Measurements from ENCODE around the gene PPFIBP2.

The PPFIBP2 gene

DNA sequence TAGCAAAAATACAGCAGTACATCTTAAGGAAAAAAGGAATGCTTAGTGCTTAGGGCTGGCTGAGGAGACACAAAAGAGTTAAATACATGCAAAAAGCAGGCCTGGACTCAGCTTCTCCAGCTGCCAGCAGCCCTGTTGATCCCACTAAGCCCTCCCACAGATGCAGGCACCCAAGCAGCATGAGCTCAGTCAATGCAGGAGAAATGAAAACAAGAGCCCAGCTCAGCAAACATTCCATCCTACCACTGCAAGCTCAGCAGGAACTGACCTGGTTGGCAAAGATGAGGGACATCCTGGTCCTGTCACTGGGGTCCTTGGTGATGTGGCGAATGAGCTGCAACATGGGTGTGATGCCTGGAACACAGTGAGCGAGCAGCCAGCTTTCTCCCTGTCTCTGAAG, 153.7 kb downstream of the PPFIBP2 start:
- Mint-ChIP-seq H3K9me3 (no peaks in the 10 kb centered on the region), H3K4me3 (no peak overlapping the region), H3K27me3 (peaks cover 15% of the 10 kb centered on the region), H3K27ac (no peak overlapping the region), H3K36me3 (peaks cover 3% of the 10 kb centered on the region), H3K4me1 (no peaks in the 10 kb centered on the region)
- DNase-seq = no peak
- CTCF ChIA-PET = interaction anchor here (1.1 kb wide), 1 partner anchor 24 kb away, joined by 4 read pairs; no protein-coding TSS in a partner anchor

DNA sequence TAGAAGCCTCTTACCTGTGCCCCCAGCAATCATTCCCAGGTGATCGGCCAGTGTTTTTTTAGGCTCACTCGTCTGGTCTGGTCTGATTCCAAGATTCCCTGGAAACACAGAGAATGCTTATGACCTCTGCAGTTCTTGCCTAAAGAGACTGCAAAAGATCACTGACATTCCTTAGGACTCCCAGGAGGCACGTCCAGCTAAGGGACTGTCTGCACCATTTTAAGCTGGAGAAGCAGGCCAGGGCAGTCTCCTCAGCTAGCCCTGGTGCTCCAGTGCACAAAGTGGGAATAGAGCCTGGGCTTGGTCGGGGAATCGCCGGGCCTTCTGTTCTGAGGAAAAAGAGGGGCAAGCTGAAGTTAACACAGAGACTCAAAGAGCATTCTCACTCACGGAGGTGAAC, 154.7 kb downstream of the PPFIBP2 start:
- Mint-ChIP-seq H3K36me3 (peaks cover 3% of the 10 kb centered on the region), H3K27me3 (peaks cover 25% of the 10 kb centered on the region), H3K4me1 (peaks cover 3% of the 10 kb centered on the region), H3K27ac (no peak overlapping the region), H3K4me3 (no peak overlapping the region), H3K9me3 (no peaks in the 10 kb centered on the region)
- no peak for DNase-seq
- CTCF ChIA-PET = no interaction called here

DNA sequence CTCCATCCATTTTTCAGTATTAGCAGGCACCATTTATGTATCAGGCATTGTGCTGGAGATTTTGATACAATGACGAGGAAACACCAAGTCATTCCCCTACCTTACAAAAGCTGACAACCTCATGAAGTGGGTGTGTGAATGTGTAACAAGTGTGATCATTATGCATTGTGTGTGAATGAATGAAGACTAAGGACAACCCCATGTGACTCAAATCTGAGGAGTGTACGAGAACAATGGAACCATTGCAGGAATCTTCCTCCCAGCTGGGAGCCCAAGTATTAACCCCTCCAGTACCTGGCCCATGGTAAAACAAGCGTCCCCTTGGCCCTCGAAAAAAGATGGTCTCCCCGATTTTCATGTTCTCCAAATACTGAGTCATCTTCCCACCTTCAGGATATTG, 155.1 kb downstream of the PPFIBP2 start:
- Mint-ChIP-seq H3K36me3 (peaks cover 2% of the 10 kb centered on the region), H3K4me3 (no peak overlapping the region), H3K27ac (no peak overlapping the region), H3K9me3 (no peaks in the 10 kb centered on the region), H3K27me3 (peaks cover 30% of the 10 kb centered on the region), H3K4me1 (peaks cover 4% of the 10 kb centered on the region)
- CTCF ChIA-PET = interaction anchor here (0.9 to 1.2 kb wide), 2 partner anchors 117 to 155 kb away, joined by 3 read pairs; partner anchors contain the start of gene PPFIBP2
- no peak for DNase-seq

DNA sequence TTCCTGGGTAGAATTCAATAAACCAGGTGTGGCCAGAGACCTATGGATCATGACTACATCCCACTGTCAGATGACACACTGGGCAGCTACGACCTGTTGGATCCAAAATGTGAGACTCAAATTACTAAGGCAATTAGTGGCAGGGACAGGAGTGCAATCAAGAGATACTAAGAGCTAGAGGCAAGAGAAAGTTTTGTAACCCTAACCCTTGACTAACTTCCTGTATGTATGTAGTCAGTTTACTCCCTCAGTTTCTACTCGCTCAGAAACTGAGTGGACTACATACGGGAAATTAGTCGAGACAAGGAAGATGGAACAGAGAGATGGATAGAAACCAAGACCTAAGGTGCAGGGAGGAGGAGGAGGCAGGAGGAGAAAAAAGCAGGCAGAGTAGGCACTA, 156.8 kb downstream of the PPFIBP2 start:
- H3K27me3 Mint-ChIP-seq = peaks cover 45% of the 10 kb centered on the region
- H3K4me1 Mint-ChIP-seq = peaks cover 8% of the 10 kb centered on the region
- no peak overlapping the region for H3K27ac Mint-ChIP-seq
- H3K9me3 Mint-ChIP-seq = no peaks in the 10 kb centered on the region
- no peak for DNase-seq
- no peaks in the 10 kb centered on the region for H3K36me3 Mint-ChIP-seq
- no peak overlapping the region for H3K4me3 Mint-ChIP-seq
- CTCF ChIA-PET = no interaction called here

DNA sequence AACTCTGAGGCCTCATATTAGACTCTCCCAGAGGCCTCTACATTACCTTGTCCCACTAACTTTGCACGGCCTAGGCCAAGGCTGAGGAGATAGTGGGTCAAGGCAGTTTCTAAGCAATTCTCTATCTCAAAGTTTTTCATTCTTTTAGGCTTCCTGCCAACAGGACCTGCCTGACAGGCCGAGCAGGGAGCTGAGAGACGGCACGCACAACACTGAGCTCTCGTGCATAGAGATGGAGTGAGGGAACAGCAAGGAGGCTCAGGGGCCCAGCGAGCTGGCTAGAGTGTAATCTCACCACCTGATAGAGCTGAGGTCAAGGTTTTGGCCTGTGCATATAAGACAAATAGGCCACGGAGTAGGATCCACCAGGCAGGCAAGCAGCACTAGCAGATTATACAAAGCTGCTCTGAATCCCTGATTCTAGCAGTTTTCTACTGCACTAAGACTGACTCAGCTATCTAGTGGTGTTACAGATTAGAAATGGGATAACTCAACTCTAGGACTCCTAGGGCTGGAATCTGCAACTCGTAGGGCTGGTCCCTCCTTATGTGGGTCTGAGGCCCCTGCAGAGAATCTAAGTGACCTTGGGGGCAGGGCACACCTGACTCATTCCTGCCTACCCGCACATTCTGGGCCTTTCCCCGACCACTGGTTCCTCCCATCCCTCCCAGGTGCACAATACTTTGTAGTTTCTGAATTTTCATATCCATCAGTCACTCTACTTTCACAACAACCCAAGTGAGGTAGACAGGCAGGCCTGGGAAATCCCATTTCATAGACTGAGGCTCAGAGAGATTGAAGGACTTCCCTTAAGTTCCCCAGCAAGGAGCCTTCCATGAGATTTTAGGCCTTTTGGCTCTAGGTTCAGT, 157.8 kb downstream of the PPFIBP2 start:
- DNase-seq = no peak
- H3K9me3 Mint-ChIP-seq = no peaks in the 10 kb centered on the region
- CTCF ChIA-PET = interaction anchor here (1.4 kb wide), 1 partner anchor 14 kb away, joined by 3 read pairs; no protein-coding TSS in a partner anchor
- no peak overlapping the region for H3K4me3 Mint-ChIP-seq
- H3K4me1 Mint-ChIP-seq = peaks cover 8% of the 10 kb centered on the region
- H3K27ac Mint-ChIP-seq = no peak overlapping the region
- peaks cover 49% of the 10 kb centered on the region for H3K27me3 Mint-ChIP-seq
- H3K36me3 Mint-ChIP-seq = no peaks in the 10 kb centered on the region

DNA sequence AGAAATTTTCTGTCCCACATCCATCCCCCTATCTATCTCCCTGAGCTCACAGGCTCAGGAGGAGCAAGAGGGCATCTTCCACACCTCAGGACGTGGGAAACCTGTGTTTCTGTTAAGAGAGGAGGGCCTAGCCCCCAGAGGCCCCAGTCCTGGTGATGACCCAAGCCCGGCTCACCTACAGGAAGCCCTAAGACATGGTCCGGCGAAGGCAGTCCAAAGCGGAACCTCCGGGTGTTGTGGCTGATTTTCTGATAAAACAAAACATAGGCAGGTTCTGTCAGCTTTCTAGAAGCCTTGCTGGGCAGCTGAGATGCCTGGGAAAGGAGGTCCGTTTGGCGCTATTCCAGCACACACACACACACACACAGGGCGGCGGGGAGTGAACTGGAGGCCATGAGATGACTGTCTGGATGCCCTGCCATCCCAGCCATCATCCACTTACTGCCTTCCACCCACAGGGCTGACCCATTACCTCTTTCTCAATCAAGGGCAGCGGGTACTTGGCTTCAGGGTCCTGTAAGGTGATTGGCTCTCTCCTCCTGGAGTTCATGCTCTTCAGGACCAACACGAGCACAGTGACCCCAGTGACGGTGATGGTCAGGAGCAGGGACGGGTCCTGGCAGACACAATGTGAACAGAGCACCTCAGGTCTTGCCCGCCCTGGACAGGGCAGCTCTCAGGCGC, 158.6 kb downstream of the PPFIBP2 start:
- no peak for DNase-seq
- Mint-ChIP-seq H3K27me3 (peaks cover 57% of the 10 kb centered on the region), H3K4me3 (peak overlapping the region; percentile 41), H3K4me1 (peaks cover 8% of the 10 kb centered on the region), H3K36me3 (no peaks in the 10 kb centered on the region), H3K27ac (no peak overlapping the region), H3K9me3 (no peaks in the 10 kb centered on the region)
- CTCF ChIA-PET = interaction anchor here (0.8 to 1.4 kb wide), 3 partner anchors 13 to 232 kb away, joined by 3 read pairs; no protein-coding TSS in a partner anchor

DNA sequence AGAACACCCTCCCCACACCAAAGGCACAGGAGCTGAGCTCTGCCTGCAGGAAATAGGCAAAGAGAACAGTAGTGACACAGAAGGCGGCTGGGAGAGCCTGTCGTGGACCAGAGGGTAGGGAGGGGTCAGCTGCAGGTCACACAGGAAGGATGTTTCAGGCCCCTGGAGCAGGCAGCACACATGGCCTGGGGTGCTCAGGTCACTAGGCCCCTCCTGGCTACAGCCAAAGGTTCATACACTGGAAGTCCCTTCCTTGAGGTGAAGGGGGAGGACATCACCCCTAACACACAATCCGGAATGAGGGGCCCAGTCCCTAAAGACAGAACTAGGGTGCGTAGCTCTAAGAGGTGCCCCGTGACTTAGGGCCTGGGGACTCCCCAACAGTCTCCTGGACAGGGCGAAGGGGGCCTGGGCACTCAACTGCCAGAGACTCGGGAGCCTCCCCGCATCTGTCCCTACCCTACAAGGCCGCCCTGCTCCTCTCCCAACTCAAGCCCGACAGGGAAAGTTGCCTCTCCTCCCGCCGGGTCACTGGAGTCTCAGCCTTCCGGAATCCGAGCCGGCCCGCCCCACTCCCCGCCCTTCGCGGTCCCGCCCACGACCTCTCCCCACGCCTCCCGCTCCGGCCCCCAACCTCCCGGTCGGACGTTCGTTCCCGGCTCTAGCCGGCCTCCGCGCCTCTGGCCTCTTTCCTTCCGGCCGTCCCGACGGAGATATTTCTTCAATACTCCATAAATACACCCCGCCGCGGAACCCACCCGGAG, 159.3 kb downstream of the PPFIBP2 start, which contains the start of gene CYB5R2:
Gene CYB5R2 (minus strand): TSS at position 541 of the 764 bp plus-strand sequence. CDS start 675 bp downstream, outside the sequence.
- Mint-ChIP-seq H3K9me3 (no peaks in the 10 kb centered on the region), H3K4me1 (peaks cover 8% of the 10 kb centered on the region), H3K27me3 (peaks cover 62% of the 10 kb centered on the region), H3K4me3 (peak within 1 kb of the TSS; percentile 49), H3K36me3 (no peaks in the 10 kb centered on the region), H3K27ac (no peak within 1 kb of the TSS)
- CTCF ChIA-PET = interaction anchor here (0.8 to 1.4 kb wide), 3 partner anchors 12 to 233 kb away, joined by 3 read pairs; no protein-coding TSS in a partner anchor
- DNase-seq = peak; percentile 35

DNA sequence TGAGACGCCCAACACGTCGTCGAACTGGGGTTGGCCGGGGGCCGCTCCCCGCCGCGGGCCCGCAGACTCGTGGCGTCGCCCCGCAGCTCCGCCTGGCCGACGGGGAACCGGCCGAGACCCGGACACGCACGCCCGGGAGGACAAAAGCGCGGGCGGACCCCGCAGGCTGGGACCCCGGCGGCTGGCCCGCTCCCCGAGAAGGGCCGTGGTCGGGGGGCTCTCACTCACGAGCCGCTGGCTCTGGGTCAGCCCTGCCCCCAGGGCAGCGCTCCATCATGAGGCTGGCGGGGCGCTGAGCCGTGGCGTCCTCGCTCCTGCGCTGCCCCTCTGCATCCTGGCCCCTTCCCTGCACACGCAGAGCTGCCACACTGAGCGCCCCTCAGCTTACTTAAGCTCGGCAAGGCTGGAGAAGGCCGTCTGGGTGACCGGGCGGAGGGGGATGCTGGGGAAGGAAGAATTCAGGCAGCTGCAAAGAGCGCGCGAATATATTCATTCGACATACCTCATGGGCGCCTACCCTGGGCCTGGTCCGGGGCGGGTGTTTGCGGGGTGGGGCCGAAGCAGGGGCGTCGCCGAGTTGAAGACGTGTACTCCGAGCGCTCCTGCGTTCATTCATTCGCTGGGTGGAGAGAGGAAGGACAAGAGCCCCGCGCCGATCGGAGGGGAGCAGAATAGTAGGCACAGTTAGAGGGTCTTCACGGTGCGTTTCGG, 160.1 kb downstream of the PPFIBP2 start:
- Mint-ChIP-seq H3K27ac (no peak overlapping the region), H3K27me3 (peaks cover 62% of the 10 kb centered on the region), H3K9me3 (no peaks in the 10 kb centered on the region), H3K4me3 (peak overlapping the region; percentile 49), H3K4me1 (peaks cover 8% of the 10 kb centered on the region), H3K36me3 (no peaks in the 10 kb centered on the region)
- CTCF ChIA-PET = interaction anchor here (1.3 kb wide), 1 partner anchor 17 kb away, joined by 3 read pairs; no protein-coding TSS in a partner anchor
- peak; percentile 36 for DNase-seq

DNA sequence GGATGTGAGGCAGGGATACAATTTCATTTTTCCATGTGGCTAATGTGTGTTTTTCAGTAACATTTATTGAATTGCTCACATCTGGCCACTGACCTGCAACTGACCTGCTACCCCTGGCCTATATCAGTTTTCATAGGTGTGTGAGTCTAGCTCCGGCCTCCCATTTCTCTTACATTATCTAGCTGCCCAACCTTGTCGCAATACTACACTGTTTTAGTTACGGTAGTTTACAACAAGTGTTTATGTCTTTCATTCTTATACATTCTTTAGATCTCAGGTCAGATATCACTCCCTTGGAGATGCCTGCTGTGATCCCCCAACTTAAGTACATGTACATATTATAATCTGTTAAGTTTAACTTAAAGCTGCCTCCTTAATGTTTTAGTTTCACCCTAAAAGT, 161.8 kb downstream of the PPFIBP2 start:
- Mint-ChIP-seq H3K27ac (no peak overlapping the region), H3K4me1 (peaks cover 8% of the 10 kb centered on the region), H3K27me3 (peaks cover 62% of the 10 kb centered on the region), H3K36me3 (no peaks in the 10 kb centered on the region), H3K4me3 (no peak overlapping the region), H3K9me3 (no peaks in the 10 kb centered on the region)
- CTCF ChIA-PET = interaction anchor here (0.9 to 2.1 kb wide), 4 partner anchors 12 to 98 kb away, joined by 3 to 7 read pairs (median 3); no protein-coding TSS in a partner anchor
- no peak for DNase-seq

DNA sequence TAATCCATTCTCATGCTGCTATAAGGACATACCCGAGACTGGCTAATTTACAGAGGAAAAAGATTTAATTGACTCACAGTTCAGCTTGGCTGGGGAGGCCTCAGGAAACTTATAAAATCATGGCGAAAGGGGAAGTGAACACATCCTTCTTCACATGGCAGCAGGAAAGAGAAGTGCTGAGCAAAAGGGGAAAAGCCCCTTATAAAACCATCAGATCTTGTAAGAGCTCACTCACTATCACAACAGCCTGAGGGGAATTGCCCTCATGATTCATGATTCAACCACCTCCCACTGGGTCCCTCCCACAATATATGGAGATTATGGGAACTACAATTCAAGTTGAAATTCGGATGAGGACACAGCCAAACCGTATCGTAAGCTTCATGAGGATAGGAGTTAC, 163.3 kb downstream of the PPFIBP2 start:
- CTCF ChIA-PET = interaction anchor here (1.1 to 2.1 kb wide), 2 partner anchors 12 to 533 kb away, joined by 3 to 7 read pairs; no protein-coding TSS in a partner anchor
- peaks cover 8% of the 10 kb centered on the region for H3K4me1 Mint-ChIP-seq
- peaks cover 63% of the 10 kb centered on the region for H3K27me3 Mint-ChIP-seq
- no peaks in the 10 kb centered on the region for H3K36me3 Mint-ChIP-seq
- H3K27ac Mint-ChIP-seq = no peak overlapping the region
- no peaks in the 10 kb centered on the region for H3K9me3 Mint-ChIP-seq
- H3K4me3 Mint-ChIP-seq = no peak overlapping the region
- DNase-seq = no peak

DNA sequence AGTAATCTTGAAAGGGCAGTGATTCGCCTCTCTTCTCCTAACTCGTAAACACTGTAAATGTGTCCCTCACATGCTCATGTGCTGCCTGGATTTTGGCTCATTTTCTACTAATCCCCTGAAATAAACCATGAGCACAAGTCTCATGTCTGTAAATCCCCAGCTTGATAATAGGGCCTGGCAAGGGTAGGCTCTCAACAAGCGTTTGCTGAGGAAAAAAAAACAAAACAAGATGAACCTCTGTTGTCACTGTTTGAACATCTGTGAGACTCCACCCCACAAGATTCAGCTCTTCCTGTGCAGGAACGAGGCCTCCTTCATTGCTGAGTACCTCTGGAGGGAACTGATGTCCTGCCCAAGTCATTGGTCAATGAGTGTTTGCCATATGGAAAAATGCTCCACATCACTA, 164.0 kb downstream of the PPFIBP2 start:
- no peak overlapping the region for H3K27ac Mint-ChIP-seq
- no peaks in the 10 kb centered on the region for H3K36me3 Mint-ChIP-seq
- H3K4me1 Mint-ChIP-seq = peaks cover 6% of the 10 kb centered on the region
- H3K27me3 Mint-ChIP-seq = peaks cover 56% of the 10 kb centered on the region
- no peaks in the 10 kb centered on the region for H3K9me3 Mint-ChIP-seq
- CTCF ChIA-PET = interaction anchor here (0.6 to 1.1 kb wide), 3 partner anchors 10 to 1464 kb away, joined by 3 read pairs; no protein-coding TSS in a partner anchor
- no peak overlapping the region for H3K4me3 Mint-ChIP-seq
- DNase-seq = no peak

DNA sequence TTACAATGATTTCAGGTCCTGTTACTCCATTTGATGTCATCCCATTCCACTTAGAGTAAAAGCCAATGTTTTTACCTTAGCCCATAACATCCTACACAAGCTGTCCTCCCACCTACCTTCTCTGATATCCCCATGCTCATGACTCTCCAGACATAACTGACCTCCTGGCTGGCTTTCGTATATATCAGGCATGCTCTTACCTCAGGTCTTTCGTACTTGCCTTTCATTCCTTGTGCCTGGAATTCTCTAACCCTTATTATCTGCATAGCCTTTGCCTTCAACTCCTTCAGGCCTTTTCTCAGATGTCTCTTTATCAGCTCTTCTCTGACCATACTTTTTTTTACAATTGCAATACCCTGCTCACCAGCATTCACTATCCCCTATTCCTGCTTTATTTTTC, 169.8 kb downstream of the PPFIBP2 start:
- H3K27me3 Mint-ChIP-seq = peaks cover 22% of the 10 kb centered on the region
- no peak for DNase-seq
- no peaks in the 10 kb centered on the region for H3K9me3 Mint-ChIP-seq
- H3K4me3 Mint-ChIP-seq = no peak overlapping the region
- CTCF ChIA-PET = interaction anchor here (1.3 kb wide), 1 partner anchor 12 kb away, joined by 3 read pairs; no protein-coding TSS in a partner anchor
- H3K27ac Mint-ChIP-seq = no peak overlapping the region
- no peaks in the 10 kb centered on the region for H3K4me1 Mint-ChIP-seq
- H3K36me3 Mint-ChIP-seq = no peaks in the 10 kb centered on the region

DNA sequence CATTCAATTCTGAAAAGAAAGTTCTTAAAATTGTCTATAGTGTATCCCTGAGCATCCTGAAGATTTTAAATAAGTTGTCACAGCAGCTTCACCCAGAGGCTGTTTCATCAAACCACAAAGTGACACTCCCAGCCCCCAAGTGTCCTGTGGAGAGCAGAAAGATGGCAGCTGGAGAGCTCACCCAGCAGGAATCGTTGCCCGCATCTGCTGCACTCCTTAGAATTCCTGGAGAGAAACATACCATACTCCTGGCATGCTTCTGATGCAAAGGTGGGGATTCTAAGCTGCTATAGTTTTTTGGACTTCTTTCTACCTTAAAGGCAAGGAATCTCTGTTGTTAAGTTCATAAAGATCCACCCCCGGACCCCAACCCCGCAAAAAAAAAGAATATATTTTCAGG, 173.0 kb downstream of the PPFIBP2 start:
- H3K27ac Mint-ChIP-seq = no peak overlapping the region
- CTCF ChIA-PET = interaction anchor here (0.7 to 2.5 kb wide), 7 partner anchors 20 to 589 kb away, joined by 3 to 11 read pairs (median 4); partner anchors contain the start of genes OLFML1 and PPFIBP2
- H3K9me3 Mint-ChIP-seq = no peaks in the 10 kb centered on the region
- H3K27me3 Mint-ChIP-seq = peaks cover 25% of the 10 kb centered on the region
- no peaks in the 10 kb centered on the region for H3K36me3 Mint-ChIP-seq
- no peak overlapping the region for H3K4me3 Mint-ChIP-seq
- no peak for DNase-seq
- no peaks in the 10 kb centered on the region for H3K4me1 Mint-ChIP-seq
